C4-2B (cell line): ENCODE measurements around the gene EFCAB6.

ENCODE experiments used
- CTCF ChIP-seq: fragments of 450-650 bp; conservative IDR thresholded peaks from 2 replicates; pipeline ENCODE4 v1.5.1; 2017; ENCODE audit warnings: mild to moderate bottlenecking
- ZFX ChIP-seq: fragments of 450-650 bp; IDR thresholded peaks from 2 replicates; pipeline ENCODE4 v1.6.1; 2017

- TF ChIP-seq CTCF, result no peak
- TF ChIP-seq ZFX, result no peak
Measured at GRCh38 chr22:43491177-43491576, 320.9 kb downstream of the EFCAB6 start.
